Stimulated activated CD8-positive, alpha-beta memory T cell treated with anti-CD3 and anti-CD28 coated beads, Interleukin-7, amount 100 ng/mL, for 48 hours (primary cell): ENCODE measurements around the gene CSNK2A3.

Experiments used
- DNase-seq, 2 donors: peaks; one replicate each; pipeline ENCODE4 v3.0.0-alpha.2; 2020; ENCODE audit warnings: low read depth in 1 of 2; ENCODE audit errors: extremely low read depth in 1 of 2

CSNK2A3 gene

GRCh38 chr11:11338304-11338703 lies 14.7 kb downstream of the CSNK2A3 start:
- no peak for DNase-seq

- no peak for DNase-seq
Observed at GRCh38 chr11:11336664-11337063, 16.4 kb downstream of the CSNK2A3 start.

- no peak for DNase-seq
Observed at GRCh38 chr11:11335043-11335442, 18.0 kb downstream of the CSNK2A3 start.

- DNase-seq: no peak
Observed at GRCh38 chr11:11334607-11335006, 18.4 kb downstream of the CSNK2A3 start.

GRCh38 chr11:11332141-11332710 lies 20.8 kb downstream of the CSNK2A3 start:
- DNase-seq: no peak

- DNase-seq: no peak
Observed at GRCh38 chr11:11329062-11329806, 23.8 kb downstream of the CSNK2A3 start.

- no peak for DNase-seq
Observed at GRCh38 chr11:11324090-11324489, 29.0 kb downstream of the CSNK2A3 start.

GRCh38 chr11:11322101-11322500 lies 30.9 kb downstream of the CSNK2A3 start:
- DNase-seq: no peak

GRCh38 chr11:11320825-11321224 lies 32.2 kb downstream of the CSNK2A3 start:
- no peak for DNase-seq

- DNase-seq: no peak
Observed at GRCh38 chr11:11318961-11319360, 34.1 kb downstream of the CSNK2A3 start.

GRCh38 chr11:11318461-11318860 lies 34.6 kb downstream of the CSNK2A3 start:
- no peak for DNase-seq

GRCh38 chr11:11316651-11317230 lies 36.3 kb downstream of the CSNK2A3 start:
- no peak for DNase-seq

- DNase-seq: no peak
Observed at GRCh38 chr11:11313902-11314692, 39.0 kb downstream of the CSNK2A3 start.

- no peak for DNase-seq
Observed at GRCh38 chr11:11313426-11313825, 39.6 kb downstream of the CSNK2A3 start.

GRCh38 chr11:11312738-11313137 lies 40.3 kb downstream of the CSNK2A3 start:
- no peak for DNase-seq

GRCh38 chr11:11311169-11311568 lies 41.9 kb downstream of the CSNK2A3 start:
- no peak for DNase-seq

GRCh38 chr11:11309906-11310305 lies 43.1 kb downstream of the CSNK2A3 start:
- no peak for DNase-seq

GRCh38 chr11:11308249-11308648 lies 44.8 kb downstream of the CSNK2A3 start:
- no peak for DNase-seq

- DNase-seq: no peak
Observed at GRCh38 chr11:11306855-11307254, 46.2 kb downstream of the CSNK2A3 start.

- DNase-seq: no peak
Observed at GRCh38 chr11:11304550-11304949, 48.5 kb downstream of the CSNK2A3 start.

- no peak for DNase-seq
Observed at GRCh38 chr11:11302565-11302964, 50.5 kb downstream of the CSNK2A3 start.
